HG03457 (cell line): Measurements from ENCODE around the gene CD276.
"Not testable (repeated sequence)": the region's sequence is repeated elsewhere in the genome, so short reads cannot be mapped to it uniquely, and the experiment has no call there.

Source experiments
- ATAC-seq: cut with Tn5 transposase; IDR thresholded peaks from one replicate; pipeline ENCODE4 v1.9.1; 2021; ENCODE audit warnings: moderate number of reproducible peaks; ENCODE audit not compliant: unreplicated experiment

The CD276 gene

DNA sequence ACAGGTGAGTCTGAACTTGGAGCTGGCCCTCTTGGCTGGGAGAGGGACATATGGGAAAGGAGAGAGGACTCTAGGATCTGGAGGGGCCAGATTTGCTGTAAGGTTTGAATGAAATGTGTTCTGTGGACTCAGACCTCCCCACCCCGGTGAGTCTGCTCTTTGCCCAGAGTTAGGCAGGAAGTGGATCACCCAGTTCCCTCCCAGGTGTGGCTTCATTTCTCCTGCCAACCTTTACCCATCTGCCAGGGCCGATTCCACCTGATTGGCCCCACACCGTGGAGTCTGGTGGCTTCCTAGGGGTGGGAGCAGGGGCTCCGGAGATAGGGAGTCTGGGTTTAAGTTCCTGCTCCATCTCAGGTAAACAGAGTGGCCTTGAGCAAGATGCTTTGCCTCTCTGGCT is 25.5 kb downstream of the CD276 start:
- no peak for ATAC-seq

DNA sequence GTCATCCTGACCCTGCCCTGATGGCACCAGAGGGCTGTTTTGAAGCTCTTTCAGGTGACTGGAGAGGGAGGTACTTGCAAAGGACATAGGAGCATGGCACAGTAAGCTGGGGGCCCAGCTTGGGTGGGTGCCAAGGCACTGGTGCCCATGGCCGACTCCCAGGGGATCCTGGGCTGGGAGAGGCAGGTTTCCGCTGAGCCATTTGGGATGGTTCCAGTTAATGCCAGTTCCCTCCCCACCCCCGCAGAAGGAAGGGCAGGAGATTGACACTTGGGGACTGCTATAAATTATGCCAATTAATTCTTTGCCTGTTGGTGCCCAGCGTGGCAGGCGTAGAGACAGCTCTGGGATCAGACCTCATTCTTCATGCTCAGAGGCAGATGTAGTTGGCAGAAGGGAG is 26.1 kb downstream of the CD276 start:
- no peak for ATAC-seq

DNA sequence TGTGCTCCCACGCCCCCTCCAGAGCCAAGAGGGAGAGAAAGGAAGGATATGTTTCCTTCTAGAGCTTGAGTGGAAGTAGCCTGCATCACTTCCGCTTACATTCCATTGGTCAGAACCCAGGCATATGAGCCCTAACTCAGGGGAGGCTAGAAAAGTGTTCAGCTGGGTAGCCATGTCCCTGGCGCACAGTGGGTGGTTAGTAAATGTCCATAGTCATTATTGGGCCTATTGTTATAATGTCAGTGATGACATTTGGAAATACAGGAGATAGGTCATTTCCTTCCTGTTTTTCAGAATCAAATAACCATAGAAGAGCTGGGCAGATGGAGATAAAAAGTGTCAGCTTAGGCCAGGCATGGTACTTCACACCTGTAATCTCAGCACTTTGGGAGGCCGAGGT is 27.3 kb downstream of the CD276 start:
- no peak for ATAC-seq

DNA sequence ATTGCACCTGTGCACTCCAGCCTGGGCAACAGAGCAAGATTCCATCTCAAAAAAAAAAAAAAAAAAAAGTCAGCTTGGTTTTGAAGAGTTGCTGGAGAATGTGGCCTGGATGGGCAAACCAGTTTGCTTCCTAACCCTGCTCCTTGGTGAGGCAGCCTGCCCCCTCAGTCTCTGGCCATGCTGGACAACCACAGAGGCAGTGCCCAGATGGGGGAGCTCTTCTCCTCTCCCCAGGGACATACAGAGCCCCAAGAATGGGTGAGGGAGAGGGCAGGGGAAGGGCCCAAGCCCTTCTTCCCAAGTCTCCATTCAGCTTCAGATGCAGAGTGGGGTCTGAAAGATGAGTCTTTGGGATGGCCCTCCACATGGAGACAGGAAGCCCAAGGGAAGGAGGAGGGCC is 27.9 kb downstream of the CD276 start:
- ATAC-seq: no peak

DNA sequence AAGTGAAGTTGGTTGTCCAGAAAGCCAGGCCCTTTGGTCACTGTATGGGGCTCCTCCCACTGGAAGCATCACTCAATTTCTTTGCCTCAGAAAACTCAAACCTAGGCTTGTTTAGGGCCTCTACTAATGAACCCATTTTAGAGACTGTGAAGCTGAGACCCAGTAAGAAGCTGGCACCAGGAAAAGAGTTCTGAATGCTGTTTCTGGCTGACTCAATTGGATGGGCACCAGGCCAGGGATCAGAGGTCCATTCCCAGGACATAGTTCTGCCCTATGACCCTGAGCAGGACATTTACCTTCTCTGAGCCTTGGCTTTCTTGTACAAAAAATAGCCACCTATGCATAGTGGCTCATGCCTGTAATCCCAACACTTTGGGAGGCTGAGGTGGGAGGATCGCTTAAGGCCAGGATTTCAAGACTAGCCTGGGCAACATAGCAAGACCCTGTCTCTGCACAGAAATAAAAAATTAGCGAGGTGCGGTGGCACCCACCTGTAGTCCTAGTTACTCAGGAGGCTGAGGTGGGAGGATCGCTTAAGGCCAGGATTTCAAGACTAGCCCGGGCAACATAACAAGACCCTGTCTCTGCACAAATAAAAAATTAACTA is 30.6 kb downstream of the CD276 start:
- no peak for ATAC-seq

DNA sequence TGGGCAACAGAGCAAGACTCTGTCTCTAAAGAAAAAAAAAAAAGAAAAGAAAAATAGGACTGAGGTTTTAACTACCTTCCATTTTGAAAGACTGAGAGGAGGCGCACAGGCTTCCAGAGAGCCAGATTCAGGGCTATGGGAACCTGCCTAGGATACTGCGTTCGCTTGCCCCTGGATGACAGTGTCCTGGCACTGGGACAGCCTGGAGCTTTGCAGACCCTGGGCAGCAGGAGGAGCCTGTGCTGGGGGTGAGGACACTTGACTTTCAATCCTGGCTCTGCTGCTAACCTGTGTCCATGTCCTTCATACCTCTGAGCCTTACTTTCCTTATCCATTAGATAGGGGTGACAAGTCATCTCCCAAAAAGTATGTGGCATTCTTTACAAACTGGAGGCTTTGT is 31.2 kb downstream of the CD276 start:
- no peak for ATAC-seq

DNA sequence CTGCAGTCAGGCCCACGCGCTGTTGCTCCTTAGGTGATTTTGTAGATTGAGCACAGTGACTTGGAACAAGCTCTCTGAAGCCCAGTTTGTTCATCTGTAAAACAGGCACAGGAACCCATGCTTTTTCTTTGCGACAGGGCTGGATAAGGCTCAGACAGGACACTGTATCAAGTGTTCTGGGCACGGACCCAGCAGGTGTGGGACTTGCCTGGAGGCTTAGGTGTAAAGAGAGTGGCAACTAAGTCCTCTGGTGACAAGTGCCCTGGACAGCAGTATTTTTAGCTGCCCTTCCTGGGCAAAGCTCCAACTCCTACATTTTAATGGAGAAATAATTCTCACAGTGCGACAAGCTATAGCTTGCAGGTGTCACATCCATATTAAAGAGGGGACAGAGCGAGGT is 32.2 kb downstream of the CD276 start:
- ATAC-seq: no peak

DNA sequence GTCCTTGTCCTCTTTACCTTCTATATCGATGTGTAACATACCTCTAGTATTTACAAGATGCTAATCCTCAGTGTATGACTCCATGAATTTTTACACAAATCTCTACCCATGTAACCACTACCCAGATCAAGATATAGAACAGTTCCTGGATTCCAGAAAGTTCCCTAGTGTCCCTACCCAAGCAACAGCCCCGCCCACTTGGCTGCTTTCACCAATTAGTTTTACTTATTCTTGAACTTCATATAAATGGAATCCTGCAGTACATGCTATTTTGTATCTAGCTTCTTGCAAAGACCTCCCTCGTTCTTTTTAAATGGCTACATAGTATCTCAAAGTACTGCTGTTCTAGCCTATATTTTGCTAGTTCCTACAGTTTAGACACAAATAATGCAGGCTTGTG is 33.0 kb downstream of the CD276 start:
- ATAC-seq: no peak

DNA sequence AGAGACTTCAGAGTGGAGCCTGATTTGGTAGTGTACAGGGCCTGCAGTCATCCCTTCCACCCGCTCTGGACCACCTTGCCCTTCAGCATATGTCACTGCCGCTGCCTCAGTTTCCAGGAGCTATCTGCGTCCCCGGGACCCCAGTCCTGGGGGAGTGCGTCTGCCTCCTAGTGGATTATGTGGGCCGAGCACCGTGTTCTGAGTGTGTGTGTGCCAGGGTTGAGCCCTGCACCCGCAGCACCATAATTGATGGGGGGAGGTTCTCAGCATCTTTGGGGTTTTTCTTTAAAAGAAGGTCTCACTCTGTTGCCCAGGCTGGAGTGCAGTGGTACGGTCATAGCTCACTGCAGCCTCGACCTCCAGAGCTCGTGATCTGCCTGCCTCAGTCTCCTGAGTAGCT is 33.6 kb downstream of the CD276 start:
- ATAC-seq: no peak

DNA sequence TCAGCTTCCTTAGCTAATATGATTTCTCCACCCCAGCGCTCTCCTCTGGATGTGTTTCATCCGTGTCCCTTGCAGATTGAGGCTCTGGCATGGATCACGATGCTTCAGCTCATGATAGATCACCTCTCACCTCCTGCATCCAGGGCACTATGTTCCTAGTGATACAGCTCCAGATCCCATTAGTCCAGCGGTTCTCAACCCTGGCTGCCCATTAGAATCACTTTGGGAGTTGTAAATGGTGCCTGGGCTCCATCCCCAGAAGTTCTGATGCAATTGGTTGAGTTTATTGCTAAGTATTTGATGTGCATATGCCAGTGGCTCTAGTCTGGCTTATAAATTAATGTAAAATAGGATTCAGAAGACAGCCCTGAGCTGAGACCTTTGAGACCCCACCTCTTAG is 34.5 kb downstream of the CD276 start:
- no peak for ATAC-seq

DNA sequence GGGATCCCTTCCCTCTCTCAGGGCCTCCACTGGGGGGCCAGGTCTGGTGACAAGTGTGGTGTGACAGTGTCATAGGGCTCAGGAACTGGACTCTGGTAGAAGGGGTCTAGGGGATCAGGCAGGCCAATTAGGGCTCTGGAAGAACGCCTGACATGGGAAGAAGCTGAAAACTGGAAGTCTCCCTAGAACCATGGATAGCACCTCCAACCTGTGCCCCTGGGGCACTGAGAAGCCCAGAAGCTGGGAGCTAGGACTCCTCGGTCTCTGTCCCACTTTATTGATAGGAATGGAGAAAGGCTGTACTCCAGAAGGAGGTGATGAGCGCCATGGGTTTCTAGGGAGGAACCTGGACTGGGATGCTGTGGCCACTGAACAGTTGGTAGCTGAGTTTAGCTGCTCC is 38.2 kb downstream of the CD276 start:
- no peak for ATAC-seq

DNA sequence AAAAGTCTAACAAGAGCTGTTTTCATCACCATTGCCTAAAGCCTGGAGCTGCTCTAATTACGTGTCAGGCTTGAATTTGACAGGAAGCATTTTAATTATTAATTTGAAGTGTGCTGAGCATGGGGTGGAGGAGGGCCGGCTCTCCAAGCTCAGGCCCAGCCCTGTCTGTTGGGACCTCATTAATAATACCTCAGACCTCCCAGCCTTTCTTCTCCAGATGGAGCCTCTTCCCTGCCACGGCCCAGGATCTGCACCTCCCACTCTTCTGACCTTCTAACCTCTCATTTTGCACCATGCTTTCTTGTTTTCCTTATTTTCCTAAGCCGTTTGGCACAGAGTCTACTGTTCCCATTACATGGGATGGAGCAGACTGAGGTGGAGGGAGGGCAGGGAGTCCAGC is 39.0 kb downstream of the CD276 start:
- no peak for ATAC-seq

DNA sequence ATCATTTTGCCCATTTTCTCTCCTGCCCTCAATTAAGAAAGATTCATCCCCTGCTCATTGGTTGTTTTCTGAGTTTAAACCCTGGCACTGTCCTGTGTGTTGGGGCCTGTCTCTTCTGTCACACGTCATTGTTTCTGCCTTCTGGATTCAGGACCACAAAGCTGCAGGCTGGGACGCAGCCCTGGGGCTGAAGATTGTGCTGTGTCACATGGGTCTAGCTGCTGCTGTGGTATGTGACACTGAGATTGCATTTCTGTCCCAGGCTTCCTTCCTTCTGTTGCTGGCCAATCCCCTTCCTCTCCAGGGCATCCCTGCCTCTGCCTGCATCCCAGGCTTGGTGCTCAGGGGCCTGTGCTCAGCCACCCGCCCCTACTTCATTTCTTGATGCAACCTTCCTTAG is 40.0 kb downstream of the CD276 start:
- no peak for ATAC-seq

DNA sequence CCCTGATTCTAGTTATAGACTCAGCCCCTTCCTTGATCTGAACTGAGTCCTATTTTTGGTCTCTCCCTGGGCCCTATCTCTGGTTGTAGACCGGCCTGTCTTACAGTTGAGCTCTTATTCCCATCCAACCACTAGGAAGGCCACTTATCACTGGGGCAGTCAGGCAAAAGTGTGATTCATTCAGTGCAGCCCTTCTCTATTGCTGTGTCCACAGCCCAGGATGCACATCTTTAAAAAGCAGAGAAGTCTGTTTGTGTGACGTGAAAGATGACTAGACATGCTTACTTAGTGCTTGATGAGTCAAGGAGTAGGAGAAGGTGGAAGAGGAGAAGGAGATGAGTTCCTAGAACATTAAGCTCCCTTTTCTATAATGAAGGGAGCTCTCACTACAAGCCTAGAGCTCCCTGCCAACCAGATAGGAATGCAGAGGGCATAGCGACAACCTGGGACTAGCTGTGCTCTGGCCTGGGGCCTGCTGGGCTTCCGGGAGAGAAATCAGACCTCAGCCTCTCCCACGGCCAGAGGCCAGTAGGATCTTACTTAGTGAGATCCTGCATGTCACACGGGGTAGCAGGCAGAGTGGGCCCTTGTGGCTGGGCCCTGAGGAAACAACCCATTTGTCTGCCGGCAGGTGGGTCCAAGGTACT is 43.3 kb downstream of the CD276 start:
- no peak for ATAC-seq

DNA sequence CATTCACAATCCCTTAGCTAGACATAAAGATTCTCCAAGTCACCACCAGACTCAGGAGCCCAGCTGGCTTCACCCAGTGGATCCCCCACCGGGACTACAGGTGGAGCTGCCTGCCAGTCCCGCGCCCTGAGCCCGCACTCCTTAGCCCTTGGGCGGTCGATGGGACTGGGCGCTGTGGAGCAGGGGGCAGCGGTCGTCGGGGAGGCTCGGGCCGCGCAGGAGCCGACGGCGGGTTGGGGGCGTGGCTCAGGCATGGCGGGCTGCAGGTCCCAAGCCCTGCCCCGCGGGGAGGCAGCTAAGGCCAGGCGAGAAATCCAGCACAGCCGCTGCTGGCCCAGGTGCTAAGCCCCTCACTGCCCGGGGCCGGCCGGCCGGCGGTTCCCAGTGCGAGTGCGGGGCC is 47.9 kb downstream of the CD276 start:
- ATAC-seq: not testable (repeated sequence)

DNA sequence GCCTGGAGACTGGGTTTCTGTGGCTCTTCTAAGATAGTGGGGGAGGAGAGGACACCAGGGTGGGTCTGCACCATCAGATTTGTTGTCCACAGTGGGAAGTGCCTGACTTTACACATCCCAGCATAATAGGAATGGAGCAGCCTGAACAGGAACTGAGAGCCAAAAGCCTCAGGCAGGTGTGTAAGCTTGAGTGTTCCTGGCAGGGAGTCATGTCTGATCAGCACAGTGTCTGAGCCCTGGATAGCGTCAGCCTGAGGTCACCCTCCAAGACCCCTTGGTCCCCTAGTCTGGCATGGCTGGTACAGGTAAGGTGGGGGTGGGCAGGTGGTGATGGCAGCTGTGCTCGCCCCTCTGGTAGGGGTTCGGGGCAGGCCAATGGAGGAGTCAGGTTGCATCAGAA is 48.7 kb downstream of the CD276 start:
- no peak for ATAC-seq

DNA sequence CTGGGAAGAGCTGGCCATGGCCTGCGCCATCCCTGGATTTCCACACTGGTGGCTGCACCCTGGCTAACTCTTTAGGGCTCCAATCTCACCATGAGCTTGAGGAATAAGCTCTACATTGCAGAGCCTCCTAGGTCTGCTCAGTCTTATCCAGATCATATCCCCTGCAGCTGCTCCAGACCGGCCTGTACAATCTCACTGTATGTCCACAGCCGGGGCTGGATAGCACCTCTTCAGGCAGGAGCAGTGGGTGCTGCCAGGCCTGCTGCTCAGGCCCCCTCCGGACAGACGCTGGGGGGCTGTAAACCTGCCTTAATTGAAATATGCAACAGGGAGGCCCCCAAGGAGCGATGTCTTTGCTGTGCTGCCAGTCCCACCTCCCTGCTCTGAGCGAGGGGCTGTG is 53.4 kb downstream of the CD276 start:
- no peak for ATAC-seq

DNA sequence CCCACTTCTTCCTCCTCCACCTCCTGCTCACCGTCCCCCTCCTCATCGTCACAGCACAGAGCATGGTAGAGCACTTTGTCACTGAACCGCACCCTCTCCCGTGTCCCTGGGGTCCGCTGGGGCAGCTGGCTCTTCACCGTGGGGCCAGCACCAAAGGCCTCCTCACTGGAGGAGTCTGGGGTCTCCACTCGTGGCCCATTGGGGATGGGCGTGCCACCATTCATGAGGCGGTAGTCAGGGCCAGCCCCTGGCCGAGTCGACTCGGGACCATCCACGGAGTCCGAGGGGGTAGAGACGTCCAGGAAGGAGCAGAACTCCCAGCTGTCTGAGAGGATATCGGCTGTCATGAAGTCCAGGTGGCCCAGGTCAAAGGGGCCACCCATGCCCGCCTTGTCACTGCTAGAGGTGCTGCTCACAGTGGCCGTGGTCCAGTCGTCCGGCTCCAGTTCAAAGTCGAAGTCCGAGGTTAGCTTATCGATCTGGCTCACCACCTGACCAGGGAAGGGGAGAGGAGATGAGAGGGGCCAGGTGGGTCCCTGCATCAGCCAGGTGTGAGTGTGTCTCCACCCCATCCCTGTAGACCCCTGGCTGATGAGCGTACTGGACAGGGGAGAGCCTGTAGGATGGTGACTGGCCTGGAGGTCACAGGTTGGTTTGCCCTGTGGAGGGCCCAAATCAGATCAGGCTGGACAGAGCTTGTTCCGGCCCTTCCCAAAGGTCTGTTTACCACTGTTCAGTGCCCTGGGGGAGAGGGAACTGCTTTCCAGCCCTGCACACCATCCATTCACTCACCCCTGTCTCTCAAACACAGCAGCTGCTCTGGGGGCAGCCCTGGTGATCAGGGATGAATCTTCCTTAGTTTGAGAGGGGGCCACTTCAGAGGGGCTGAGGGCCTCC is 56.2 kb downstream of the CD276 start:
- no peak for ATAC-seq

DNA sequence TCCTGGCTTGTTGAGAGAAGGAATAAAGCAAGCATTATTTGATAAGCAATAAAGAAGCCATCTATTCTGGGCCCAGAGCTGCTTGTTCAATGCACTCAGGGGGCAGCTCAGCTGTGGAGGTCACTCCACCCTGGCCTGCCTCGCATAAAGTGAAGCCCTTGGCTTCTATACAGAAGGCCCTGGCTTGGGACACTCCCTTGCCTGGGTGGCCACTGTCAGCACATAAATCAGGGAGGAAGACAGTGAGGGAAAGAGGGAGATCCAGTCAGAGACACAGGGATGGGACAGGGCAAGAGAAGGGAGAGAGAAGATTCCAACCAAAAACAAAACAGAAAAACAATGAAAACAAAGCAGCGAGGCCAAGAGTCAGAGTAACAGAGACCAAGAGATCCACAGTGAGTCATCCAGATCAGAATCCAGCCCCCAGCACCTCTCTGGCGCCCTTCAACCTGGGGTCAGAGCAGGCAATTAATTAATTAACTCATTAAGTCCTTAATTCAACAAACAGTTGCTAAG is 57.2 kb downstream of the CD276 start:
- no peak for ATAC-seq

DNA sequence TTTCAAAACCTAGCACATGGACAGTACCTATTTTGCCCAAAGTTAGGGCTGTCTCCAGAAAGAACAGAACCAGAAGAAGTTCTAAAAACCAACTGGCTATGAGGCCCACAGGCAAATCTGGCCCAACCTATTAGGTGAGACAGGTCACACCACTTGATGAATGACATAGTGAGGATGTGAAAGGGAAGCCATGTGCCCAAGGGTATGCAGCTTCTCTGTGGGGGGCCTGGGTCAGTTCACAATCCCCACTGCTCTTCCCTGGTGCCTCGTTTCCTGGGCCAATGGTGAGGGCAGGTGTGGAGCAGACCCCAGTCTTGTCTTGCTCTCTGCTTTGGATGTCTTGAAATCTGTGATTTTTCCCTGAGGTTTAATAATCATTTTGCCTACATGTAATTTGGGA is 60.1 kb downstream of the CD276 start:
- ATAC-seq: no peak

DNA sequence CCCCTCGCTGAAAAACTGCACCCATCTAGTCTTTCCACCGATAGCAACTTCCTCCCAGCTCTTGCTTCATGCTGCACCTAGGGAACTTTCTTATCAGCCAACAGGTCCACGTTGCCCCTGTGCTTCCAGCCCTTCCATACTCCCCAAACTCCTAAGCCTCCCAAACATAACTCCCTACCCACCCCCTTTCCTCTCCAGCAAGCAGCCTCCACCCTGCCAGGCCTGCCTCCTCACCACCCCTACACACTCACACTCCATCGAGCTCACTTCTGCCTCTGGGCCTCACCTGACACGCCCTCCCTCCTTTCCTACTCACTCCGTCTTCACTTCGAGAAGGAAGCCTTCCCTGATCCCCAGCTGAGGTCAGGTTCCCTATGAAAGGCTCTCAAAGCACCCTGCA is 60.9 kb downstream of the CD276 start:
- ATAC-seq: no peak

DNA sequence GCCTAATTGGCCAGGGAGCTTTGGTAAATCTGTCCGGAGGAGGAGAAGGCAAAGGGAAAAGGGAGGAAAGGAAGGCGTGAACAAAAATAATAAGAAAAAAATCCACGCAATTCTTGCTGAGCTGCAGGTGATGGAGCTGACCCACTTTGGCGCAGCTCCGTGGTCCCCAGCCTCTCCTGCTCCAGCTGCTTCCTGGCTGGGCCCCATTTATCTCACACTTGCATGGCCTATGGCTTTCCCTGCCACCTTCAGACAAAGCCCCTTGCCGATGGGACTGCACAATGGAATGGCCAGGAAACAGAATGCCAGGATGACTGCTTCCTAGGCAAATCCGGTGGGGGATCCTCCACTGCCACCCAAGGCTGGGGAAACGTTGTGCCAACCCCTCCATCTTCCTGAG is 62.1 kb downstream of the CD276 start:
- ATAC-seq: no peak
